ENCODE results near the gene OR9Q1.

GRCh38 chr11:58057481-58057880 lies 33.8 kb downstream of the OR9Q1 start:
- TF ChIP-seq EZH2 (IDR thresholded peaks at IDR 0.05) (no peak), POLR2AphosphoS5 (IDR thresholded peaks at IDR 0.05; ENCODE audit: borderline replicate concordance, low read depth, low read length) (no peak), FOXP2 (optimal IDR thresholded peaks at IDR 0.05; ENCODE audit: control extremely low read depth, extremely low read length, insufficient read depth) (no peak)
